Measurements from ENCODE around the gene HDDC3.

The HDDC3 gene

GRCh38 chr15:90954712-90955623 is 22.6 kb upstream of the HDDC3 start, which contains the start of gene RCCD1:
TSS of gene RCCD1 (plus strand) at chr15:90954884. CDS start at chr15:90956735, 1,851 bp downstream.
- peaks cover 34% of the 10 kb centered on the region; the same call in 1 of the 2 replicates for H3K36me3 ChIP-seq (ENCODE audit: insufficient read depth, low read length)
- H4K20me1 ChIP-seq (ENCODE audit: insufficient read depth, low read length, poor library complexity, severe bottlenecking): peaks cover 8% of the 10 kb centered on the region
- H3K9ac ChIP-seq (ENCODE audit: low read depth, low read length, poor library complexity, severe bottlenecking): peak within 1 kb of the TSS; percentile 99
- peak within 1 kb of the TSS; percentile 100 for H2AFZ ChIP-seq (ENCODE audit: low read length)
- peaks cover 14% of the 10 kb centered on the region for H3K4me1 ChIP-seq (ENCODE audit: insufficient read depth, low read length, poor library complexity, severe bottlenecking)
- peak within 1 kb of the TSS; percentile 99 for H3K4me2 ChIP-seq (ENCODE audit: low read depth, low read length, poor library complexity, severe bottlenecking)
- no peaks in the 10 kb centered on the region for H3K9me2 ChIP-seq (replicated peaks; ENCODE audit: low read depth, low read length)
- TF ChIP-seq EZH2phosphoT487 (IDR thresholded peaks at IDR 0.05; ENCODE audit: borderline replicate concordance): no peak
- no peak for TF ChIP-seq CTCF (conservative IDR thresholded peaks at IDR 0.05; ENCODE audit: low read length)
- H3K79me2 ChIP-seq (ENCODE audit: insufficient read depth, low read length): peaks cover 39% of the 10 kb centered on the region
- peak within 1 kb of the TSS; percentile 95 for H3K4me3 ChIP-seq (ENCODE audit: low read length, poor library complexity, severe bottlenecking)
- no peaks in the 10 kb centered on the region for H3F3A ChIP-seq (ENCODE audit: low read depth)
- no peaks in the 10 kb centered on the region for H3K9me3 ChIP-seq (ENCODE audit: insufficient read depth, low read depth, low read length)
- no peaks in the 10 kb centered on the region for H3K27me3 ChIP-seq (ENCODE audit: insufficient read depth, low read length, poor library complexity, severe bottlenecking)

GRCh38 chr15:90953947-90954711 is 21.8 kb upstream of the HDDC3 start:
- no peaks in the 10 kb centered on the region for H3K27me3 ChIP-seq (ENCODE audit: insufficient read depth, low read length, poor library complexity, severe bottlenecking)
- H3K9me3 ChIP-seq (ENCODE audit: insufficient read depth, low read depth, low read length): no peaks in the 10 kb centered on the region
- H3K9ac ChIP-seq (ENCODE audit: low read depth, low read length, poor library complexity, severe bottlenecking): peak overlapping the region; percentile 99
- H3K36me3 ChIP-seq (ENCODE audit: insufficient read depth, low read length): peaks cover 37% of the 10 kb centered on the region; the same call in 1 of the 2 replicates
- peaks cover 20% of the 10 kb centered on the region for H3K4me1 ChIP-seq (ENCODE audit: insufficient read depth, low read length, poor library complexity, severe bottlenecking)
- H3F3A ChIP-seq (ENCODE audit: low read depth): no peaks in the 10 kb centered on the region
- peak overlapping the region; percentile 95 for H3K4me3 ChIP-seq (ENCODE audit: low read length, poor library complexity, severe bottlenecking)
- no peaks in the 10 kb centered on the region for H3K9me2 ChIP-seq (replicated peaks; ENCODE audit: low read depth, low read length)
- no peak for TF ChIP-seq EZH2phosphoT487 (IDR thresholded peaks at IDR 0.05; ENCODE audit: borderline replicate concordance)
- TF ChIP-seq CTCF (conservative IDR thresholded peaks at IDR 0.05; ENCODE audit: low read length): no peak
- H3K79me2 ChIP-seq (ENCODE audit: insufficient read depth, low read length): peaks cover 39% of the 10 kb centered on the region
- peaks cover 8% of the 10 kb centered on the region for H4K20me1 ChIP-seq (ENCODE audit: insufficient read depth, low read length, poor library complexity, severe bottlenecking)
- H3K4me2 ChIP-seq (ENCODE audit: low read depth, low read length, poor library complexity, severe bottlenecking): peak overlapping the region; percentile 99
- peak overlapping the region; percentile 100; the same call in 1 of the 2 replicates for H2AFZ ChIP-seq (ENCODE audit: low read length)

- Histone ChIP-seq H3K27me3 (ENCODE audit: insufficient read depth, low read length, poor library complexity, severe bottlenecking) (no peaks in the 10 kb centered on the region), H3K9me2 (replicated peaks; ENCODE audit: low read depth, low read length) (no peaks in the 10 kb centered on the region), H3K9me3 (ENCODE audit: insufficient read depth, low read depth, low read length) (no peaks in the 10 kb centered on the region), H3K4me3 (ENCODE audit: low read length, poor library complexity, severe bottlenecking) (no peak overlapping the region), H3F3A (ENCODE audit: low read depth) (no peaks in the 10 kb centered on the region), H3K4me1 (ENCODE audit: insufficient read depth, low read length, poor library complexity, severe bottlenecking) (peaks cover 21% of the 10 kb centered on the region), H4K20me1 (ENCODE audit: insufficient read depth, low read length, poor library complexity, severe bottlenecking) (peaks cover 8% of the 10 kb centered on the region), H3K36me3 (ENCODE audit: insufficient read depth, low read length) (peaks cover 41% of the 10 kb centered on the region; the same call in 1 of the 2 replicates), H3K79me2 (ENCODE audit: insufficient read depth, low read length) (peaks cover 32% of the 10 kb centered on the region), H3K4me2 (ENCODE audit: low read depth, low read length, poor library complexity, severe bottlenecking) (no peak overlapping the region), H3K9ac (ENCODE audit: low read depth, low read length, poor library complexity, severe bottlenecking) (no peak overlapping the region), H2AFZ (ENCODE audit: low read length) (no peak overlapping the region)
- no peak for TF ChIP-seq CTCF (conservative IDR thresholded peaks at IDR 0.05; ENCODE audit: low read length)
- no peak for TF ChIP-seq EZH2phosphoT487 (IDR thresholded peaks at IDR 0.05; ENCODE audit: borderline replicate concordance)
These were observed 20.7 kb upstream of the HDDC3 start for GRCh38 chr15:90952901-90953677.
